Superior temporal gyrus (tissue), 1 donor: ENCODE results near the gene LIX1L.

Experiments used
- DNase-seq: peaks from one replicate; pipeline ENCODE4 v3.0.0-alpha.2; 2016; ENCODE audit errors: extremely low spot score

Gene LIX1L

GRCh38 chr1:145963265-145964019, 5.6 kb upstream of the LIX1L start:
- peak; percentile 62 for DNase-seq

- DNase-seq = peak; percentile 73
Observed at GRCh38 chr1:145962157-145963102, 4.6 kb upstream of the LIX1L start.

DNA sequence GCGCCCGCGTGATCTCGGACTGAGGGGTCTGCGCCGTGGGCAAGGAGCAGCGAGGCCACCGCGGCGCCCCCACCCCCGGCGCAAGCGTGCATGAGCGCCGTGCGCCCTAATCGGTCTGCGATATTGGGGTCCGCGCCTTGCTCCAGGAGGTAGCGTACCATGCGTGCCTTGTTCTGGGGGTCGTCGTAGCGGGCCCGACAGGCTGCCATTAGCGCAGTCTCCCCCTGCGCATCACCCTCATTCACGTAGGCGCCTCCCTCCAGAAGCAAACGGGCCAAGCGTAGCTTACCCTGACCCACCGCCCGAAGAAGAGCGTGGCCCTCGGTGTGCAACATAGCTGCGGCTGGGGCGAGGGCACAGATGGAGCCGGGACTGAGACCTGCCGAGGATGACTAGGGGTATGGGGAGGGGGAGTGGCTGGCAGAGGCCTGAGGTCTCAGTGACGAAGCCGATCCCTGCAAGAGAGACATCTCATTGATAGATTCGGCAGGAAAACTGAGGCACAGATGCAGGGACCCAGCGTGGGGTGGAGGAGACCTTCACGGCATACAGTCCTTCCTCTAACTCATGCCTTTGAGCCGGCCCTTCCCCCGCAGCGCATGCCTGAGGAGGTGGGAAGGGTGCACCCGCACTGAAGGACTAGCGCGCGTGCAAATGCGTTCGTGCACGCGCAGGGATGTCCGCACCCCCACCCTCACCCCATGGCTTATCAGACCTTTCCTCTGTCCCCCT, 3.8 kb upstream of the LIX1L start:
- peak; percentile 63 for DNase-seq

- no peak for DNase-seq
Observed at GRCh38 chr1:145961109-145961424, 3.2 kb upstream of the LIX1L start.

DNA sequence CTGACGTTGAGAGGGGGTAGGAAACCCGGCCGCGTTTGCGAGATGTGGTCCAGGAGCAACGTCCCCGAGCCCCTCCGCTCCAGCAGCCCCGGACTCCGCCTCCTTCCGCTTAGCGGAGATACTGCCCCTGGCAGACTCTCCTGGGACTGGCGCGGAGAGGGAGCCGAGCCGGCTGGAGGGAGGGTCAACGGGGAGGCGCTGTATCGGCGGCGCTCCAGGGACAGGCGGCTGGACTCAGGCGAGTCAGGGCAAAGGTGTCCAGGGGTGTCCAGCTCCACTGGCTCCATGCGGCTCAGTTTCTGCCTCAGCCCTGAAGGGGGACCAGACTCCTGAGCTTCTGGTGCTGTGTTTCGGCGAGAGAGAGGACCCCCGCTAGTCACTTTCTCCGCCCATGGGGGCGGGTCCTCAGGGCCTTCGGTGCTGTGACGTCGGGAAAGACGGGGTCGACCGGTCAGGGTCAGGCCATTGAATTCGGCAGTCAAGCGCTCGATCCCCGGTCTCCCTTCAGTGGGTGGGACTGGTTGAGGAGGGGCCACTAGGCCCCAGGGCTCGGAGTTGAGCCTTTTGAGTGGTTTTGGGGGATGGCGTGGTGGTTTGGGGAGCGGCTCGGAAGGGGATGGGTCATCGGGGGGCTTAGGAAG, 2.8 kb upstream of the LIX1L start:
- DNase-seq = peak; percentile 51

- DNase-seq = peak; percentile 42
Observed at GRCh38 chr1:145959957-145960467, 2.2 kb upstream of the LIX1L start.

DNA sequence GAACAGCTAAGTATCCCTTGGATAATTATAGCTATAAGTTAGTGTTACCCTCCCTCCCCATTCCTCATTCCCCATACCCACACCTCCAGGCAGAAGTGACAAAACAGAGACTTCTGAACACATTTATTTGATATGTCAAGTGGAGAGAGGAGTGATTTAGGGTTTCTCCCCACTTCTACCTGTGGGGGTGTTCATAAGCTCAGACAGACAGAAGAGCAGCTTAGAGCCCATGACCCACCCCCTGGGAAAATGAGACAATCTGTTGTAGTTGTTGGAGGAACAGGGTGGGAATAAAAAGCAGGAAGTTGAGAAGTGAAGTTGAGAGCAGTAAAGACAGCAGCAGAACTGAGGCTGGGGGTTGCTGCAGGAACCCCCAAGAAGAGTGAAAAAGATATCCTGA, 1.5 kb upstream of the LIX1L start:
- DNase-seq = no peak

DNA sequence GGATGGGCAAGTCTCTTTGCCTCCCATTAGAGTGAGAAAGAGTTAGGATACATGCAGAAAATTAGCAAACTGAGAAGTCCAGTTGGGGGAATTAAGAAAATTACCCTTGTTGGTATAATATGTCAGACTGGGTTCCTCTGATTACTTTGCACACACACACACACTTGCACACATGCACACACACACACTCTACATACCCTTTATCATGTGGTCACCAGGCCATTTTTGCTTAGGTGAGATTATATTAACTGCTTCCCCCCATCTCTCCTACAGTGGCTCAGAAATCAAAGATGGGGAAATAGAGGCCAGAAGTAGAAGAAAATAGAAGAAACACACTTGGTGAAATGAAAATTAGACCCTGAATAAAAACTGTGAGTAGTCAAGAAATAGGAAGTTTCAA, 917 bp upstream of the LIX1L start:
- no peak for DNase-seq

DNA sequence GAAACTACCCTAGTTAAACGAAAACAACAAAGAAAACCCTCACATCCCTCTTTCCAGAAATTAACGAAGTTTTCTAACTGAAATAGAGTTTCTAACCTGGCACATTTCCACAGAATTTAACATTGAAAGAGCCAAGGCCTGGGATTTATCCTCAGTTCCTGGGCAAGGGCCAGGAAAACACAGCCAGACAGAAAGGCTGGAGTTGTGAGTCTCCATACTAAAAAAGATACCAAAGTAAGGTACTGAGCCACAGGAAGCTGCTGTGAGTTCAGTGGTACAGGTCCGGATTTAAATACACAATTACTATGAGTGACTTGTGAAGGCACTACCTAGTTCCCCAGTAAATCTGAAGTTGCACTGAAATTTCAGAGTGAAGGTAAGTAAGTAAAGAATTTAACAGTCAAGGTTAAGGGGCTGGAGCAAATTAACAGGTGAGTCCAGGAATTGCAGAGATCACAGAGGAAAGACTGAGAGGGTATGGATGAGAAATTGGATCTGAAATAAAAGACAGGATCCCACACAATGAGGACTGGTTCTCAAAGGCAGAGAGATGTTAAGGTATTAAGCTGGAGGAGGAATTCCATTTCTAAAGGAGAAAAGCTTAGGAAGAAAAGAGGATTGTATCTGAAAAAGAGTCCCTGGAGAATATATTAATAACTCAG, 905 bp downstream of the LIX1L start:
- DNase-seq = peak; percentile 62

GRCh38 chr1:145956361-145956760, 1.5 kb downstream of the LIX1L start:
- no peak for DNase-seq

GRCh38 chr1:145955436-145955835, 2.4 kb downstream of the LIX1L start:
- DNase-seq = peak; percentile 29

GRCh38 chr1:145953861-145954260, 4.0 kb downstream of the LIX1L start:
- no peak for DNase-seq

DNA sequence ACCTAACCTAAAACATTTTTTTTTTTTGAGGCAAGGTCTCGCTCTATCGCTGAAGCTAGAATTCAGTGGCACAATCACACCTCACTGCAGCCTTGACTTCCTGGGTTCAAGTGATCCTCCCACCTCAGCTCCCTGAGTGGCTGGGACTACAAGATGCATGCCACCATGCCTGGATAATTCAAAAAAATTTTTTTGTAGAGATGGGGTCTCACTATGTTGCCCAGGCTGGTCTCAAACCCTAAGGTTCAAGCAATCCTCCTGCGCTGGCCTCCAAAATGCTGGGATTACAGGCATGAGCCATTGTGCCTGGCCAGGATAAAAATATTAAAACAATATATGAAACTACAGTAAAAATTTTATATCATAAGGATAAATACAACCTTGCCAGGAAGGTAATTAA, 4.9 kb downstream of the LIX1L start:
- no peak for DNase-seq

GRCh38 chr1:145951526-145951925, 6.3 kb downstream of the LIX1L start:
- no peak for DNase-seq

DNA sequence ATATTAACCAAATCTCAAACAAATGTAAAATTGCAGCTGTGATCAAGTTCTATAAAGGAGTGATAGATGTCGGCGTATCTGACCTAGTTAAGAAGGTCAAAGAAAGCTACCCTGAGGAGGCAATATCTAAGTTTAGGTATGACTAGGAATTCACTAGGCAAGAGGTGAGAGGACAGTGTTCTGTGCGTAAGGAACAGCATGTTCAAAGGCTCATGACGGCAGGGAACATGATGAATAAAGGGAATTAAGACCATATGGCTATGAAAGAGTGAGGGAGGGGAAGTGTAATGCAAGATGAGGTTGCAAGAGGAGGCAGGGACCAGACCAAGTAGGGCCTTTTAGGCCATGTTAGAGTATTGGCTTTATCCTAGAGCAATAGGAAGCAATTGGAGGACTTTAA, 8.6 kb downstream of the LIX1L start:
- no peak for DNase-seq

GRCh38 chr1:145947551-145947950, 10.3 kb downstream of the LIX1L start:
- DNase-seq = no peak

DNA sequence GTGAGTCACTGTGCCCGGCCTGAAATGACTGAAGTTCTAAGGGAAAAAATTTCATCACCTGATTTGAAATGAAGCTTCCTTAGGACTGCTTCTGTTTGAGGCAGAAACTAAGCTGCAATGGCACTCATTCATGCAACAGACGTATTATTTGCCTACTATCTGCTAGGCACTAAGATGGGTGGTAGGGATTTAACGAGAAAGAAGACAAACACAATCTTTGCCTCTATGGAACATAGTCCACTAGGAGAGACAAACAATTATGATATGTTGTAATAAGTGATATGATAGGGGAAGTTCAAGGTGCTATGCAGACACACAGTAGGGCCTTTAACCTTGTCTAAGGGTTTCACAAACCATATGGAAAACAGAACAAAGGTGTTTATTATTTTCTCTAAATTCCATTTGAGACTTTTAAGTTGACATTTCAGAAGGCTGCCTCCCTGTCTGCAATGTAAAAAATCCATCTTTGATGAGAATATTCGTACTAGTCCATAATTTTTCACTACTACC, 11.3 kb downstream of the LIX1L start:
- DNase-seq = no peak

GRCh38 chr1:145944532-145944931, 13.3 kb downstream of the LIX1L start:
- no peak for DNase-seq

- DNase-seq = no peak
Observed at GRCh38 chr1:145942871-145943270, 14.9 kb downstream of the LIX1L start.

GRCh38 chr1:145942405-145942804, 15.4 kb downstream of the LIX1L start:
- DNase-seq = no peak

DNA sequence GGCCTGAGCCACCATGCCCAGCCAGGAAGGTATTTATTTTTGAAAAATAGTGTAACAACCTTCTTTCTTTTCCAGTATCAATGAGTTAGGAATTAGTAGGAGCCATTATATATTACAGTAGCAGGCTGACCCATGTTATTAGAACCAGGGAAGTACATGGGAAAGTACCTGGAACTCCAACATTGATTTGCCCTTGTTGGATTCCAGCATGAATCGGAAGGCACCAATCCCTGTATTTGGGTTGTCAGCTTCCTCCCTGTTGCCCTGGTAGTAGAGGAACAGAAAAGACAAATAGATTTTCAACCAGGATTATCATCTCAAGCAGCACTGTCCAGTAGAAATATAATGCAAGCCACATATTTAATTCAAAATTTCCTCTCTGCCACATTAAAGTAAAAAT, 20.4 kb downstream of the LIX1L start:
- DNase-seq = no peak
